ENCODE data around the gene GATD1.
A peak's percentile ranks its signal among the peaks of the same experiment; 100 is the strongest.

Gene GATD1

GRCh38 chr11:811446-812245, 34.4 kb upstream of the GATD1 start:
- no peak for DNase-seq

- no peak for DNase-seq
Measured at GRCh38 chr11:810040-810567, 32.8 kb upstream of the GATD1 start.

GRCh38 chr11:809287-810039, 32.2 kb upstream of the GATD1 start, which contains the start of gene RPLP2:
RPLP2 (plus strand) TSS chr11:809967; CDS start chr11:810235, 268 bp downstream.
- peak; percentile 96 to 97 for DNase-seq

- DNase-seq: peak in 1 of 2 donors; percentile 69
Measured at GRCh38 chr11:808427-809286, 31.4 kb upstream of the GATD1 start.

- DNase-seq: no peak
Measured at GRCh38 chr11:804599-804964, 27.3 kb upstream of the GATD1 start.

- no peak for DNase-seq
Measured at GRCh38 chr11:803770-804598, 26.7 kb upstream of the GATD1 start.

GRCh38 chr11:803467-803742, 26.1 kb upstream of the GATD1 start:
- no peak for DNase-seq

- no peak for DNase-seq
Measured at GRCh38 chr11:802693-803466, 25.6 kb upstream of the GATD1 start.

- no peak for DNase-seq
Measured at GRCh38 chr11:802018-802617, 24.8 kb upstream of the GATD1 start.

GRCh38 chr11:801097-801780, 24.0 kb upstream of the GATD1 start:
- DNase-seq: no peak

GRCh38 chr11:800473-800872, 23.2 kb upstream of the GATD1 start:
- no peak for DNase-seq

GRCh38 chr11:799641-800316, 22.5 kb upstream of the GATD1 start:
- DNase-seq: no peak

- peak; percentile 76 to 87 for DNase-seq
Measured at GRCh38 chr11:798093-798713, 20.9 kb upstream of the GATD1 start, which contains the start of gene SLC25A22. SLC25A22 (minus strand) TSS chr11:798281; CDS start chr11:795006, 3,275 bp downstream.

GRCh38 chr11:797296-798092, 20.2 kb upstream of the GATD1 start:
- DNase-seq: peak; percentile 80 to 88

- DNase-seq: no peak
Measured at GRCh38 chr11:796565-797295, 19.4 kb upstream of the GATD1 start.

- peak; percentile 76 to 83 for DNase-seq
Measured at GRCh38 chr11:795634-796564, 18.6 kb upstream of the GATD1 start.

All from CD4-positive, alpha-beta T cell treated with Interferon alpha-2 for 1 hour (primary cell).